Activated T-helper 1 cell treated with anti-CD3 and anti-CD28 coated beads, Interleukin-2, amount 50 U/mL, for 16 hours (primary cell): ENCODE measurements around the gene NOX1.

Experiments
- DNase-seq, 2 donors: peaks; one replicate each; pipeline ENCODE4 v3.0.0-alpha.2; 2020; ENCODE audit warnings: low read depth in 1 of 2, low spot score in 1 of 2

Gene NOX1

GRCh38 chrX:100874325-100874724 is at the start of gene NOX1:
Gene NOX1 (minus strand): TSS chrX:100874359. CDS start chrX:100874139, 220 bp downstream.
- DNase-seq: no peak

GRCh38 chrX:100915562-100915961 is 41.4 kb upstream of the NOX1 start:
- DNase-seq: no peak

- DNase-seq: no peak
Observed at GRCh38 chrX:100913111-100913510, 39.0 kb upstream of the NOX1 start.

DNA sequence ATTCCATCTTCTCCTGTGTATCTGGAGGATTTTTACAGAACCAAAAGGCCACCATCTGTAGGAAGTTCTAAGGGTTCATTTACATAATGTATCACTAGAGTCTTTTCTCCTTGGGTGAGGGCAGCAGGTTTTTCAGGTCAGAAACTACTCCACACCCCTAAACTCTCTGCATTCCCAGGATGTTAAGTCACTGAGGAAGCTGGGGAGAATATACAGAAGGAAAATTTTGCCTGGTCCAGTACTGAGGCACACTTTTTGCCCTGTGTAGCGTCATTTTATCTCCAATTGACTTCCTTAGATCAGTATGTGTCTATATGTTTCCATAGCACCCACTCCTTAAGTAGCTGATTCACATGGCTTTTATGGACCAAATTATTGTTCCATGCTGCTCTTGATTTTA is 37.6 kb upstream of the NOX1 start:
- no peak for DNase-seq

- no peak for DNase-seq
Observed at GRCh38 chrX:100905620-100906019, 31.5 kb upstream of the NOX1 start.

- DNase-seq: no peak
Observed at GRCh38 chrX:100904433-100904832, 30.3 kb upstream of the NOX1 start.

DNA sequence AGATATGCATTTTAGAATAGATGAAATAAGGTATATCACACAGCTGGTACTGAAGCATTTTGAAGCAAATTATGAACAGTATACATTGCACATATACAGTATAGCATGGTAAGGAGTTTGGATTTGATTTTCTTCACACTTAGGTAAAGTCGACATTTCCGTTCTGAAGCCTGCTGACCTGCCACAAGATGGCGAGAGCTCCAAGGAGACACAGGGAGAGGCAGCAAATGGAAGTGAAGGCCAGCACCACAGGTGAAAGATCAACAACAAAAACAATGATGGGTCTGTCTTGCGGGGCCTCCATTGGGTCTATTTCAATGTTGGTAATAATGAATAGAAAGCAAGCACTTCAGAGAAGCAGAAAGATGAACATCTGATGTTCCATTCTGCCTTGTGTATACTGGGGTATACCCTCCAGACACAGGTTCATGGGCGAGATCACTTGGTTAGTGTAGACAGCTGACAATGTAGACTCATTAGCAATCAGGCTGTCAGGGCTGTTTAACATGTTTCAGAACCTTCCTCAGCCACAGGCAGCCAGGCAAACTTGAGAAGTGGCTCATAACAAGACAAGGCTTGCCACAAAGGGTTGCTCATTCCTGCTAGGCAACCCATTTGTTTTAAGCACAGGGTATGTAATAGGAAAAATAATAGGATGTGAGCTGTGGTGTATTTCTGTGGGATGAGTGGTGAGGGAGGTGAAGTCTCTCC is 21.4 kb upstream of the NOX1 start:
- no peak for DNase-seq

DNA sequence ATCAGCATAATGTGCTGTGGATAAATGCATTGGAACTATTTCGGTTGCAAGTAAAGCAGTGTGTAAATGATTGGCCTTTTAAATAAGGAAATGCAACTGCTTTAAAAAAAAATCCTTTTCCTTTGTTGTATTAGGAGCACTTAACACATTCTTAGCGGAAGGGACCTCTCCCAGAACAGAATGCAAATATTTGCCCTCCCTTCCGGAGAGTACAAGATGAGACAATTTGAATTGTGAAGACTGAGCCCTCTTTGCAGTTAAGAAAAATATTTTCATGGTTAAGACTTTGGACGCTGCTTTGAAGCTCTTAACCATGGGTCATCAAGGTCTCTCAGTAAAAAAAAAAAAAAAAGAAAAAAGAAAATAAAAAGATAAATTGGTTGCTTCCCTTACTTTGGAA is 9.5 kb upstream of the NOX1 start:
- no peak for DNase-seq

DNA sequence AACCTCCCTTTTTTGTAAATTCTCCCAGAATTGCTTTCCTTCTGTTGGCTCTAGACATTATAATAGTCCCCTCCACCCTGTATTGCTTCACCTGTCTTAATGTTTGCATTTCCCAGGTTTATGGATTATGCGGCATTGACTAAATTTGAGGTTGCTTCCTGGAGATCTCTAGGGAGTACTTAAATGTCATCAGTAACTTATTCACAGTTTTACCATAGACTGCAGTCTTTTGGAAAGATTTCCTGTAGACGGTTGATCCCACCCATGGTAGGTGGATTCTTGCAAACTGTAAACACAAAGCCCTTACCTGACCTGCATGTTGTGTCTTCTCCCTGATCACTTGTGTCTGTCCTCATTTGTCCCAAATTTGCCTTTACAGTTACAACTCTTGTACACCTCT is 6.2 kb upstream of the NOX1 start:
- no peak for DNase-seq

DNA sequence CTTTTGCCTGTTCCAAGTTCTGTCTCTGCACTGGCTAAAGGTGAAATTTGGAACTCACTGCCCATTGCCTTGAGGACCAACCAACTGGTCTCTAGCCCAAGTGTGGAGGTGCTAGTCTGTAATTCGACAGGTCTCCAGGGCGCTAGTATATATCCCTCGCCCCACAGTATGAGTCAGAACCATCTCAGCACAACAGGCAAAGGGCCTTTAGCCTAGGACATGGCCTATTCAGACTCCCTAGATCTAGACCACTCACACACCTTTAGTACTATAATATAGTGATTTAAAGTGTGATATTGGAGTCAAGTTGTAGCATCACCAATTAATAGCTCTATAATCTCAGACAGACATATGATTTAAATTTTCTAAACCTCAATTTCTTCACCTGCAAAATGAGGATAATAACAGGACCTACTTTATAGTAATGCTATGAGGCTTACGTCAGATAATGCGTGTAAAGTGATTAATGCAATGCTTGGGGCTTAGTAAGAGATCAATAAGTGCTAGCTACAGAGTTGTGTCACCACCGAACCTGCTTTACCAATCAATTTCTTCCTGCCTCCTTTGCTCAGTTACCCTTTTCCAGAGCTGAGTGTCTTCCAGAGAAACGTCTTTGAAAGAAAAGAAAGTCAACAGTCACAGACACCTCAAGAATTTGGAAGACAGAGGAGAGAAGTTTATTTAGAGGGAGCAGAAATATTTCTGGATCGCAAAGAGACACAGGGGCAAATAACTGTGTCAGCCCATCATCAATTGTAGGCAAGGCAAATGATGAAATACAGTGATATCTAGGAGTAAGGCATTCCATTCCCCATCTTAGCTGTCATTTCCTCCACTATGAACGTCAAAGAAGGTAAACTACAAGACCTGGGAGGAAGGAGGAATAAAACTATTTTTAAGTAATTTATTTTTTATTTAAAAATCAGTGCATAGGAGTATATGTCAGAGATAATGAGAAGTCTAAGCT is 2.3 kb downstream of the NOX1 start:
- DNase-seq: no peak

DNA sequence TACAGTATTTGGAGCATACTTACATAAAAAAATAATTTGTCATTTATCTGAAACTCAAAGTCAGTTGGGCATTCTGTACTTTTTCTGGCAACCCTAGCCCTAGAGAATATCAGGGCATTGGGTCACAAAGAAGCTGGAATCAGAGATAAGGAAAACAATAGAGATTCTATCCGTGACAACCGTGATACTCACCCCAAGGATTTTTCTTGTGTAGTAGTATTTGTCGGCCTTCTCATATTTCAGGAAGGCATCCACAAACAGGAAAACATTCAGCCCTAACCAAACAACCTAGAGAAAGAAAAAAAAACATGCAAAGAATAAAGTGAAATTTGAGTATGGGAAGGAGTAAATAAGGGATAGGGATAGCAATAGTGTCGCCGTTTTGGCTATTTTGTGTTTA is 3.6 kb downstream of the NOX1 start:
- no peak for DNase-seq

DNA sequence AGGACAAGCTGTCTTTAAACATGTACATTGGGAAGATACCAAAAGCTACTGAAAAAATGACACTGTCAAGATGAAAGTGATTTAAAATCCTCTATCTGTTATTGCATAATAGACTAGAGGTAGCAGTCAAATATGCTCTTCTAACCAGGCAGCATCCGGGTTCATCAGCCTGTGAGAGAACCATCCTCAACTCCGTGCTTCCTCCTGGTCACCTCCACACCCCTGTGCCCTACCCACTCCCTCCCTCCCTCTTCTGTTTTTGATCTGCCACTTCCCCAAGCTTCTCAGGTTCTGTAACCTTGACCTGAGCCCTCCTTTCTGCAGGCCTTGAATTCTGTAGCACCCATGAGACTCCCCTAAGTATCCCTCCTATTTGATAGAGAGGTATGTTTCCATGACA is 5.9 kb downstream of the NOX1 start:
- DNase-seq: no peak

GRCh38 chrX:100864657-100865391 is 9.3 kb downstream of the NOX1 start:
- no peak for DNase-seq

- DNase-seq: no peak
Observed at GRCh38 chrX:100863326-100863864, 10.8 kb downstream of the NOX1 start.

GRCh38 chrX:100852810-100853209 is 21.3 kb downstream of the NOX1 start:
- DNase-seq: no peak

DNA sequence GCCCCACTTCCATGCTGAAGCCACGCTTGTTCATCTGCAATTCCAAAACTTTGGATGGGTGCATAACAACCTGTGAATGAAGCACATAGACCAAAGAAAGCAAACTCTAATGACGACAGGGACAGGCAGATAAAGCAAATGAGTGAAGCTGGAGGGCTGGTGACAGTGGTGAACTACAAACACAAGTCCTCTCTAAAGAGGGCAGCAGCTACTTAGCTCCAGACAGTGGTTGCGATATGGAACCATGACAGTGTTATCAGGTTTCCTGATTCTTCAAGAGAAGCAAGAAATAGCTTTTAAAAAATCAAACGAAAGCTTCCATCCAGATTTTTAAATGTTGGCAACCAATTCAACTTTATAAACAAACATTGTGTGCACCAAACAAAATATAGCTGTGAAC is 23.8 kb downstream of the NOX1 start:
- no peak for DNase-seq

GRCh38 chrX:100831219-100831946 is 42.8 kb downstream of the NOX1 start:
- no peak for DNase-seq

GRCh38 chrX:100830547-100830946 is 43.6 kb downstream of the NOX1 start:
- no peak for DNase-seq

DNA sequence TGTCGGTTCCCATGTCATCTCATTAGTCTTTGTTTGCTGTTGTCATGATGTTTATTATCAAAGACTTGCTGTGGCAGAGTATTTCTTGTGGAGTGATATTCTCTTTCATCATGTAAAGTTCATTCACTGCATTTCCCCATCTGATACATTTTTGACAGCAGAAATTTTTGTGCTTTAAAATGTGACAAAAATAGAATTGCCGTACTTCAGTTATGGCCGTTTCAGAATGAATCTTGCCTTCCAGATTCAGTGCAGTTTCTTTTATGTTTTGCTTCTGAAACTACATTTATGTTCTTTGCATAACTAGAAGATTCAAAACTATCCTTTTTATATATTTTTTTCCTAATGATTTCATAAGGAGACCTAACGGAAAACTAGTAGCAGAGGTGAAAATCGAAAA is 44.0 kb downstream of the NOX1 start:
- no peak for DNase-seq

DNA sequence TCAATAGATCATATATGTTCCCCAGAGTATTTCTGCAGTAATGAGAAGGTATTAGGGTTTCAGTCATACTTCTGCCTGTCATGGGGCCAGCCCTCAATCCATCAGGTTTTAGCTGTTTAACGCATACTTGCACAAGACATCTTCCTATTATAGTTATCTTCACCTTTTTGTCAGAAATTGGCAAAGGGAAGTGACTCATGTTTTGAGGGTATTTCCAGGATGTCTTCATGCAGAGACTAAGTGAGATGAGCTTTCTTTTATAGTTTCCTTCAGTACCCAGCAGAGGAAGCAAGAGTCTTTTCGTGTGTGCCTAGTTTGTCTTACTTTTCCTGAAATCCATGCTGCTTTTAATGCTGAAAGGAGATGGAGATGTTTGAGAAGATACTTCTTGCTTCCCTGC is 44.4 kb downstream of the NOX1 start:
- DNase-seq: no peak
